GM21576 (cell line): Measurements from ENCODE around the gene TIGAR.

ENCODE experiments used
- ATAC-seq: cut with Tn5 transposase; IDR thresholded peaks from one replicate; pipeline ENCODE4 v1.9.1; 2021; ENCODE audit warnings: mild to moderate bottlenecking, moderate library complexity; ENCODE audit not compliant: unreplicated experiment

TIGAR gene

DNA sequence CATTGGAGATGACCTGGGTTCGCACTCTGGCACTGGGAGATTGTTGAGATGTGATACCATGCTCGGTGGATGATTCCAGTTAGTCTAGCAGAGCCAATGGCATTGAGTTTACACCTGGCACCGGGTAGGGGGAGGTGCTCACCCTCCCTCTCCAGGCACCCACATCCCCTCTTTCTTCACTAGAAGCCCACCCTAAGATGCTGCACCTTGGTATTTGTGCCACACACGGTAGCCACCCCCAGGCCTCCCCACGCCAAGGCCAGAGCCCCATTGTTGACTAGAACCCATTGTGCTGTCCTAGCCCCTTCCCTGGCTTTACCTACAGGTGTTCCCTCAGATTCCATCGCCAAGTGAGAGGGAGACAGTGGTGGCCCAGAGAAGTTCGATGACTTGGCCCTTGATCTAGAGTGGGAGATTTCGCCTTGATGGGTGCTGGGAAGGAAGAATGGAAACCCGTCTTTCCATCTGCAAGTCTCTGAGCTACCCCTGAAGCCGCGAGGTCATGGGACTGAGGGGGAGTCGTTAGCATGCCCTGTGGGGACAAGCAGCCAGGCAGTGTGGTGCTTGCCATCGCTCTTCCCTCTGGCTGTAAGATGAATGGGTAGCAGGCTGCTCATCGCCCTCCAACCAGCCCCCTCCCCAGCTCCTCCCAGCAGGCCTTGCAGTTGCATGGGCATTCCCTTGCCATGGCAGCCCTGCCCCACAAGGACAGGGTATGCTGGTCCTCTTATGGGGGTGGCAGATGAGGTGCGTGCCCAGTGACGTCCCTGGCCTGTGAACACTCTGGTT, 38.7 kb upstream of the TIGAR start:
- ATAC-seq, result no peak

- no peak for ATAC-seq
Observed at GRCh38 chr12:4282892-4283511, 38.0 kb upstream of the TIGAR start.

- no peak for ATAC-seq
Observed at GRCh38 chr12:4283512-4284255, 37.3 kb upstream of the TIGAR start.

- ATAC-seq, result no peak
Observed at GRCh38 chr12:4284306-4284705, 36.7 kb upstream of the TIGAR start.

GRCh38 chr12:4285070-4285469, 35.9 kb upstream of the TIGAR start:
- no peak for ATAC-seq

DNA sequence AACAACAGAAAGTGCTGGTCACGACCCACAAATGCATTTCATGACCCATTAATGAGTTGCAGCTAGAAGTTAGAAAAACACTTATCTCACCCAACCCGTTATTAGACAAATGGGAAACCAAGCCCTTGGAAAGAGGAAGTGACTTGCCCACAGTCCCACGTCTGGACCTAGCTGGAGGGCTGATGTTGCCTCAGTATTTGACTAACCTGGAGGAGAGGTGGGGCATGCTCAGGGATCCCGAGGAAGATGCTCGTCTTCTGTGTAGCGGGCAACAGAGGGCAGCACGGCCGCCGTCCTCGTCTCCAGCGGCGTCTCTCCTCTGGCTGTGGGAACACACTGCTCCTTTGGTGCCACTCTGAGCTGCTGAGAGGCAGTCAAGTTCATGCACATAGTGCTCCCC, 34.8 kb upstream of the TIGAR start:
- ATAC-seq, result no peak

DNA sequence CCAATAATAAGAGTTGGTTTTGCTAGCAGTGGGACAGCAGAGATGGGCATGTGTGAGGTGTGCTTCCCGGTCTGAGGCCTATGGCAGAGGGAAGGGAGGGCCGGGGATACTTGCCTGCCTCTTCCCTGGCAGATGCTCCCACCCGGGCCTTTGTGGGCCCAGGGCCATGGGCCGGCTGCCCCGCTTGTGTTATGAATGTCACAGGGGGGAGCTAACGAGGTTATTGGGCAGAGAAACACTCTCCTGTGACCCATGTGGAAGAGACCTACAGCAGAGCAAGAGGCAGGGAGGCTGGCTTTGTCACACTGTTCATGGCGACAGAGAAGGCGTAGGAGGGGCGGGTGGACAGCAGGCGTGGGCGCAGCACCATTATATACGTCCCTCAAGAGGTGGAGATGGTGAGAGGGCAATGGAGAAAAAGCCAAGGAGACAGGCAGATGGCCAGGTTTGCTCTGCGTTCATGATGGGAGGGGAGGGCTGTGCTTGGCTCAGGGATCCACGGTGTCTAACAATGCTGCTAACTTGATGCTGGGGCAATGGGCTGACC, 34.2 kb upstream of the TIGAR start:
- no peak for ATAC-seq

GRCh38 chr12:4287325-4288211, 33.4 kb upstream of the TIGAR start:
- no peak for ATAC-seq

DNA sequence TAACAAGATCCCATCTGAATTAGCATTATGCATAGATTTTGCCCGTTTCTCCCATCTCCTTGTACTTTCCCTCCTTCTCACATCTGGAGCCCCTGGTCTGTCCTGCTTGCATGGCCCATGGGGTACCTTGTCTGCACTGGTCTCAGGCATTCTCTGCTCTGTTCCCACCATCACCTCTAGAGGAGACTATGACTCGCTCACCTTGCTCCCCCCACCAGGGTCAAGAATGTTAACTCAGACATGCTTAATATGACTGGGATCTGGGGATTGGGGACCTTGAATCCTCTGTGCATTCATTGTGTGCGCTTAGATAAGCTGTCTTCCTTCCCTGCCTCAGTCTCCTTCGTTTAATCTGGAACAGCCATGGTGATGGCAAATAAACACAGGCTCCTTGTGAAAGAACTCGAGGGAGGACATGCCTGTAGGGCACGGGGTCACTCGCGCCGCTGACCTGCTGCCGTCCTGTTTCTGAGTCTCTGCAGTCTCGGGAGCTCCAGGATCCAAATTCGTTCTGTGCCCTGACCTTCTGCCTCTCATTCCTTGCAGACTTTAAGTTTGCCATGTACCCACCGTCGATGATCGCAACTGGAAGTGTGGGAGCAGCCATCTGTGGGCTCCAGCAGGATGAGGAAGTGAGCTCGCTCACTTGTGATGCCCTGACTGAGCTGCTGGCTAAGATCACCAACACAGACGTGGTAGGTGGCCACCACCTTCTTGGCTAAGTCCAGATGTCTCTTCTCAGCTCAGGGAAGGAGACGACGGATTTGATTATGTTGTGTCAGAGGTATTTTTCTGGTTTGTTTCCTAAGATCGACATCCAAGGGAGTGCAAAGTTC, 32.5 kb upstream of the TIGAR start:
- ATAC-seq, result no peak

GRCh38 chr12:4289231-4289878, 31.7 kb upstream of the TIGAR start:
- no peak for ATAC-seq

DNA sequence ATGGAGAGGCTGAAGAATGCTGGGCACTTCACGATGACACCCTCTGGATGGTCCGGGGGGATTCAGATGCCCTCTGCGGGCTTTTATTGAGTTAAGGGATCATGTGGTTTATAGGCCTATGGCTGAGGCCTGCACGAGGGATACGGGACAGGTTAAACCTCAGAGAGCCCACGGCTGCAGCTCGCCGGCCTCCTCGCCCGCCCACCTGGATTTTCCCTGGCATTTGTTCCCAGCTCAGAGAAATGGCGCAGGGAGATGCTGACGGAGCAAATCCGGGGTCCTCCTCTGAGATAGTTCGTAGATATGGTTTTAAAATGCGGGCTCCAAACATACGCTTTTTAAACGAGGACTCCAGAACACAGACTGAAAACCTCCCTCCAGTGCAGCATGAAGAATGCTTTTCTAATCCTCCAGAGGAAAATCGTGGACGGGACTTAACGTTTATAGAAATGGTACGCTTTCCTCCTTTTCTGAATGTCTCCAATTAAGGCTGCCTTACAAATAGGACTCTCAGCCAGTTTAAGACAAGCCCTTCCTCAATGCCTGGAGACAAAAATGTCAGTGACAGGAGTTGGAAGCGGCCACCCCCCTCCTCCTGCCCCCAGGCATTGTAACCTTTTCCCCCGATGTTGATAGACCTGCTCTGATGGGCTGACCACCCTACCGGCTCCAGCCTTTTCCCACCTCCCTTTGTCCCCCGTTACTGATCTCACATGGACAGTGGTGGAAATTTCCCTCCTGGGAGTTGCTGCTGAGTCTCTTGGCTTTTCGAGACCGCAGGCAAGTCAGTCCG, 30.8 kb upstream of the TIGAR start:
- no peak for ATAC-seq

DNA sequence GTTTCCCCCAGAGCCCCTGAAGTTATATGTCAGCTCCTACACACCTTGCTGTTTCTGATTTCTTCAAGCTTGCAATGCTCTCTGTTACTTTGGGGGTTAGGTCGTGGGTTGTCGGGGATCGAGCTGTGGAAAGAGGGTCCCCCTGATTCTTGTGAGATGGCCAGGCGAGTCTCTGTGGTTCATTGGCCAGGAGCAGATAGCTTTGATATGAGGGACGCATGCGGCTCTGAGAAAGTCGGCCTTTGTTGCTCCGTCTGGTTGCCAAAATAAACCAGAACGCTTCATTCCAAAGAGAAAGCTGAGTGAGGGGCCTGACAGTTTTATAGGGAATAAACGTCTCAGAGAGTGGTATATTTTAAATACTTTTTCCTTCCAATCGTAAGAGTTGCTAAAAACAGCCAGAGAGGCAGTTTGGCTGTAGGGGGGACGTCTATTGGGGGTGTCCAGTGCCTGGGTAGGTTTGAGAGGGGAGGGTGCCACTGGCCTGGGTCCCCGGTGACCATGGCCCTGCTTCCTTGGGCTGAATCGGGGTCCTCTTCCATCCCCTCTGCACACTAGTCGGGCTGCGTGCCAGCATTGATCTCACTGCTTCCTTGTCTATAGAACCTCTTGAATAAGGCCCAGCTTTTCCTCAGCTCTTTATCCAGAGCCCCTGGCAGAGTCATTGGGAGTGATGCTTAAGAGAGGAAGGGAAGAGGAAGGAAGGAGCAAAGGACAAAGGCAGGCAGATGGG, 28.5 kb upstream of the TIGAR start:
- ATAC-seq, result no peak

- ATAC-seq, result no peak
Observed at GRCh38 chr12:4293299-4293965, 27.6 kb upstream of the TIGAR start.

GRCh38 chr12:4293966-4294505, 27.0 kb upstream of the TIGAR start:
- no peak for ATAC-seq

GRCh38 chr12:4296751-4297150, 24.3 kb upstream of the TIGAR start:
- no peak for ATAC-seq

GRCh38 chr12:4297617-4298016, 23.4 kb upstream of the TIGAR start:
- no peak for ATAC-seq

GRCh38 chr12:4300883-4301282, 20.1 kb upstream of the TIGAR start:
- ATAC-seq, result no peak
